Smooth muscle cell (in vitro differentiated cells): ENCODE results near the gene IRX2. TPM values are rescaled to one million over a fixed set of nuclear protein-coding genes. Genes with fewer than 3 reads are reported as not detected.

Source experiments
- DNase-seq: peaks from one replicate; lab custom pipeline; 2025; ENCODE audit not compliant: unreplicated experiment; lab: John Stamatoyannopoulos, UW
- H2AFZ ChIP-seq: fragments of 200-600 bp; sonication (generic); 2 replicates; pipeline ENCODE4 v1.6.0; 2016; ENCODE audit warnings: antibody characterized with exemption, low read depth, mild to moderate bottlenecking
- H3F3A ChIP-seq: fragments of 200-600 bp; sonication (generic); 2 replicates; pipeline ENCODE4 v1.6.0; 2017; ENCODE audit warnings: antibody characterized with exemption, low read depth
- H3K27ac ChIP-seq: fragments of 200-600 bp; sonication (generic); 2 replicates; pipeline ENCODE4 v1.5.1; 2016; ENCODE audit warnings: low read depth, mild to moderate bottlenecking
- H3K27me3 ChIP-seq: fragments of 200-600 bp; sonication (generic); 2 replicates; pipeline ENCODE4 v1.6.1; 2016; ENCODE audit warnings: low read depth, mild to moderate bottlenecking
- H3K36me3 ChIP-seq: fragments of 200-600 bp; sonication (generic); 2 replicates; pipeline ENCODE4 v1.5.1; 2016; ENCODE audit warnings: low read depth
- H3K4me1 ChIP-seq: fragments of 200-600 bp; sonication (generic); 2 replicates; pipeline ENCODE4 v1.5.1; 2016; ENCODE audit warnings: low read depth
- H3K4me2 ChIP-seq: fragments of 200-600 bp; sonication (generic); 2 replicates; pipeline ENCODE4 v1.6.0; 2016; ENCODE audit warnings: mild to moderate bottlenecking
- H3K4me3 ChIP-seq: fragments of 200-600 bp; sonication (generic); 2 replicates; pipeline ENCODE4 v1.5.1; 2016; ENCODE audit warnings: mild to moderate bottlenecking
- H3K79me2 ChIP-seq: fragments of 200-600 bp; sonication (generic); 2 replicates; pipeline ENCODE4 v1.6.0; 2016; ENCODE audit warnings: low read depth, mild to moderate bottlenecking
- H3K9ac ChIP-seq: fragments of 200-600 bp; sonication (generic); 2 replicates; pipeline ENCODE4 v1.6.0; 2016; ENCODE audit warnings: low read depth
- H3K9me3 ChIP-seq: fragments of 200-600 bp; sonication (generic); replicated peaks from 2 replicates; pipeline ENCODE4 v1.5.1; 2016; ENCODE audit warnings: low read depth
- H4K20me1 ChIP-seq: fragments of 200-600 bp; sonication (generic); 2 replicates; pipeline ENCODE4 v1.6.0; 2016; ENCODE audit warnings: low read depth
- WGBS: methylation state at CpG from one replicate; pipeline ENCODE4 v1.1.7; 2016; ENCODE audit warnings: low lambda C conversion rate; 5-methylcytosine and 5-hydroxymethylcytosine counted together
- polyA plus RNA-seq: library from polyadenylated mRNA; unstranded; fragments of >200 nt; fragmentation: Nextera tagmentation; extraction: Ambion mirVana; gene quantifications from 2 replicates; pipeline ENCODE4 v1.2.1, GENCODE V29; 2016
- total RNA-seq: library from RNA; depleted of rRNA; stranded (reverse); fragments of >200 nt; gene quantifications from 2 replicates; pipeline ENCODE4 v1.2.3, GENCODE V29; 2014
- TF ChIP-seq, protein P1 (sequence below): fragments of 200-600 bp; sonication (generic); IDR thresholded peaks from 2 replicates; pipeline ENCODE4 v1.5.1; 2017; ENCODE audit warnings: borderline replicate concordance, mild to moderate bottlenecking, antibody characterized with exemption; ENCODE audit not compliant: insufficient read depth, poor library complexity, severe bottlenecking

IRX2 gene
- total and polyA plus RNA-seq, 2 experiments from 2014 or later, result 0.67 to 1.1 TPM

DNA sequence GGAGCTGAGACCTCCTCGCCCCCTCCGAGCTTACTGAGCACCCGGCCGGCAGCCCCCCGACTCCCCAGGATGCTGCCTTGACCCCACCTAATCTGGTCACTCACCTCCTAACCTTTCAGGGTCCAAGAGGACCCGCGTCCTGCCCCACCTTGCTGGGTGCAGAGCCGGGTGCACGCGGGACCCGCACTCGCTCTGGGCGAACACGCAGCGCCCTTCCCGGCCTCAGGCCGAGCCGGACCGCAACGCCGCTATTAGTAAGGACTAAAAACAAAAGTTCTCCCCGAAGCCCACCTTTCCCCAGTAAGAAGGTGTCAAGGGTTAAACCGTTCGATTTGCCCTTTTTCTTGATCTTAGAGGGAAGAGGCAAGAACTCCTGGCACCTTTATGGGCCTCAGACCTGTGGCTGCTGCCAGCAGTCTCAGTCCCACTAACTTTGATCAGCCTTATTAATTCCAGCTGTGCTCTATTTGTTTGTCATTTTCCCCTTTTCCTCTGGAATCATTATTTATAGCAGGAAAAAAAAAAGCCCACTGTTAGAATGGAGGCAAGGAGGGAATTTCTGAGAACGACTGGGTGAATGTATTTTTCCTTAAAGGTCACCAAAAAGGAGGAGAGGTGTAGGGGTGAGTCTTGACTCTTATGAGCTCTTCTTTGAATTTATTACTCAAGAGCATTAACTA, 10.5 kb downstream of the IRX2 start:
- TF ChIP-seq, protein P1, sequence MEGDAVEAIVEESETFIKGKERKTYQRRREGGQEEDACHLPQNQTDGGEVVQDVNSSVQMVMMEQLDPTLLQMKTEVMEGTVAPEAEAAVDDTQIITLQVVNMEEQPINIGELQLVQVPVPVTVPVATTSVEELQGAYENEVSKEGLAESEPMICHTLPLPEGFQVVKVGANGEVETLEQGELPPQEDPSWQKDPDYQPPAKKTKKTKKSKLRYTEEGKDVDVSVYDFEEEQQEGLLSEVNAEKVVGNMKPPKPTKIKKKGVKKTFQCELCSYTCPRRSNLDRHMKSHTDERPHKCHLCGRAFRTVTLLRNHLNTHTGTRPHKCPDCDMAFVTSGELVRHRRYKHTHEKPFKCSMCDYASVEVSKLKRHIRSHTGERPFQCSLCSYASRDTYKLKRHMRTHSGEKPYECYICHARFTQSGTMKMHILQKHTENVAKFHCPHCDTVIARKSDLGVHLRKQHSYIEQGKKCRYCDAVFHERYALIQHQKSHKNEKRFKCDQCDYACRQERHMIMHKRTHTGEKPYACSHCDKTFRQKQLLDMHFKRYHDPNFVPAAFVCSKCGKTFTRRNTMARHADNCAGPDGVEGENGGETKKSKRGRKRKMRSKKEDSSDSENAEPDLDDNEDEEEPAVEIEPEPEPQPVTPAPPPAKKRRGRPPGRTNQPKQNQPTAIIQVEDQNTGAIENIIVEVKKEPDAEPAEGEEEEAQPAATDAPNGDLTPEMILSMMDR, result no peak
- Histone ChIP-seq H4K20me1 (peaks cover 11% of the 10 kb centered on the region), H3K79me2 (no peaks in the 10 kb centered on the region), H3K27me3 (peaks cover 99% of the 10 kb centered on the region), H3K9me3 (no peaks in the 10 kb centered on the region), H3K4me3 (no peak overlapping the region), H3F3A (no peaks in the 10 kb centered on the region), H3K9ac (no peak overlapping the region), H3K36me3 (no peaks in the 10 kb centered on the region), H3K4me2 (no peak overlapping the region), H2AFZ (no peak overlapping the region), H3K27ac (no peak overlapping the region), H3K4me1 (peaks cover 5% of the 10 kb centered on the region)
- DNase-seq, result no peak
- 25% methylated on average over 25 of the region's 25 CpGs for WGBS

DNA sequence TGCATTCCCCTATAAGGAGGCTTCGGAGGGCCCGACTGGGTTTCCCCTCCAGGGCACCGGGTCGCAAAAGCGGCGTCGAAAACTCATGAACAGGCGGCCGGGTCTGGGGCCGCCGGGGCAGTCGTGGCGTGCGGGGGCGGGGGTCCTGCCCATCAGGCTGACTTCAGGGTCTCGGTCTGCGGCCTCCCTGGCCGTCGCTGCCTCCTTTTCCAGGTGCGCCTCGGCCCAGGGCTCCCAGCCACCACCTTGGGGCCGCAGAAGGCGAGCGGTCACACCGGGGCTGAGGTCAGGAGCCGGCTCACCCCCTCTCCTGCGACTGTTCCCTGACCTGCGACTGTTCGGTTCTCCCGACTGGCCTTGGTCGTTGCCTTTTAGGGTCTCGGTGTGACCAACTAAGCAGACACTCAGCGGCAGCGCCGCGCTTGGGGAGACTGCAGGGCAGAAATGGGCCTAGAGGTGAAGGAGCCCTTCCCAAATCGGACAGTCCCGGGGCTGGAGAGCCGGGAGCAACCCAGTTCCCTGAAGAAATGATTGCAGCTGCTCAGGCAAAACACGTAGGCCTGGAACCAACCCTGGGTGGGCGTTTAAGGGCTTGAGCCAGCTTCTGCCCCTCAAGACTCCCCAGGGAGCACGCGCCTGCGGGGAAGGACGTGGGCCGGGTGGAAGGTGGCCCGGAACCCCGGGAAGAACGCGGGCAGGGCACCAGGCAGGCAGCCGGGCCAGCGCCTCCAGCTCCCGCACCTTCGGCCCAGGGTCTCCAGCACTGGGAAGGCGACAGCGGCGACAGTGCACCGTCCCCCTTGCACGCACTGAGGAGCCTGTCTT, 11.2 kb downstream of the IRX2 start:
- H3K27me3 ChIP-seq, result peaks cover 100% of the 10 kb centered on the region
- no peaks in the 10 kb centered on the region for H3F3A ChIP-seq
- no peak overlapping the region for H2AFZ ChIP-seq
- DNase-seq, result no peak
- H3K4me2 ChIP-seq, result peak overlapping the region; percentile 92
- no peaks in the 10 kb centered on the region for H3K9me3 ChIP-seq
- H3K4me1 ChIP-seq, result peaks cover 5% of the 10 kb centered on the region
- H3K79me2 ChIP-seq, result no peaks in the 10 kb centered on the region
- 12% methylated on average over 59 of the region's 59 CpGs for WGBS
- peak overlapping the region; percentile 70 for H3K4me3 ChIP-seq
- TF ChIP-seq, protein P1, result no peak
- peaks cover 11% of the 10 kb centered on the region for H4K20me1 ChIP-seq
- H3K36me3 ChIP-seq, result no peaks in the 10 kb centered on the region
- no peak overlapping the region for H3K9ac ChIP-seq
- H3K27ac ChIP-seq, result no peak overlapping the region

DNA sequence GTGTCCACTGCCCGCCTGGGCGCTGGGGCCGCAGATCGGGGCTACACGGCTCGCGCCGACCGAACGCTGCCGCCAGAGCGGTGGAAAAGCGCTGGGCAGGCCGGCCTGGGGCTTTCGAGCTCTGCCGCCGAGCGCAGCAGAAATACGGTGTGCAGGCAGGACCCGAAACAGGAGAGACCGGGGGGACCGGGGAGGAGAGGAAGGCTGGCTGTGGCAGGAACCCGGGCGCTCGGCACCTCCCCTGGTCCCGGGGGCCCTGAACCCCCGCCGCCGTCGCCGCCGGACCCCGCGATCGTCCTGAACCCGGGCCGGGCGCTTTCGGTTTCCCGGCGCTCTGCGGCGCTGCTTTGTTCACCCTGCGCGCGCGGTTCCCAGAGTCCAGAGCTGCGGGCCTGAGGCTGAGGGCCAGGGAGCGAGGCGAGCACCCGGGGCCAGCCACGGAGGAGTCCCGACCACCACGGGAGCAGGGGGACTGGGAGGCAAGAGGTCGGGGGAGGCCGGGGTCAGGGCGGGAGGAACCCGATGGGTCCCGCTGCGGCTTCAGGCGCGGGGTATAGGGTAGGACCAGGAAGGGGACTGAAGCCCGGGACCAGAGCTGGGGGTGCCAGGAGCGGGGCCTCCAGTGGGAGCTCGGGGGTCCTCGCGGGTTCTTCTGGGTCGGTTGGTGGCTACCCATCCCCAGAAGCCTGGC, 12.0 kb downstream of the IRX2 start:
- peaks cover 5% of the 10 kb centered on the region for H3K4me1 ChIP-seq

More for the DNA sequence above, 12.0 kb downstream of the IRX2 start:
- Histone ChIP-seq H3K9ac (no peak overlapping the region), H3K27me3 (peaks cover 100% of the 10 kb centered on the region), H2AFZ (no peak overlapping the region), H3F3A (no peaks in the 10 kb centered on the region), H4K20me1 (peaks cover 11% of the 10 kb centered on the region), H3K27ac (no peak overlapping the region), H3K9me3 (no peaks in the 10 kb centered on the region), H3K4me2 (peak overlapping the region; percentile 92), H3K36me3 (no peaks in the 10 kb centered on the region), H3K4me3 (peak overlapping the region; percentile 70), H3K79me2 (no peaks in the 10 kb centered on the region)
- DNase-seq, result no peak
- TF ChIP-seq, protein P1, result no peak
- WGBS, result 1% methylated on average over 39 of the region's 68 CpGs
